Measurements from ENCODE around the gene PCDH9. TPM values are rescaled to one million over a fixed set of nuclear protein-coding genes. Genes with fewer than 3 reads are reported as not detected.

Gene PCDH9
- total and polyA plus RNA-seq, 10 of the 15 experiments (the other 5 are each of a cell fraction or from before 2014, with no cell fraction given) = 0.02 to 2.3 (median 0.05) TPM; not detected in 1

GRCh38 chr13:66528944-66529576 lies 701.1 kb downstream of the PCDH9 start:
- BruUV-seq (replicated peaks) = no TSS peak
- no peaks in the 10 kb centered on the region for H3K79me2 ChIP-seq (ENCODE audit: control insufficient read depth, insufficient read depth, low read length)
- no peaks in the 10 kb centered on the region for H4K20me1 ChIP-seq (ENCODE audit: control insufficient read depth, insufficient read depth)
- no peak overlapping the region for H3K9ac ChIP-seq (ENCODE audit: control insufficient read depth, insufficient read depth, low read length)
- H2AFZ ChIP-seq (ENCODE audit: control insufficient read depth, low read depth, low read length) = no peak overlapping the region
- no peaks in the 10 kb centered on the region for H3K4me1 ChIP-seq (ENCODE audit: control insufficient read depth, insufficient read depth, low read length)
- no peaks in the 10 kb centered on the region for H3K27me3 ChIP-seq (replicated peaks in 1 of 2; ENCODE audit: control insufficient read depth in 2 of 2, insufficient read depth in 2 of 2, low read length in 1 of 2)
- H3K9me3 ChIP-seq (replicated peaks; ENCODE audit: control insufficient read depth, insufficient read depth, low read length) = no peaks in the 10 kb centered on the region
- in situ Hi-C loops (cut with MboI) (no loop called here), intact Hi-C loops (cut with micrococcal nuclease; ENCODE audit: unreplicated experiment) (no loop called here)
- TF ChIP-seq BACH1 (IDR thresholded peaks at IDR 0.05; ENCODE audit: borderline replicate concordance) = no peak
- TF ChIP-seq ELK1 (IDR thresholded peaks at IDR 0.05; ENCODE audit: low read depth, low read length) = no peak
- TF ChIP-seq CBFB (IDR thresholded peaks at IDR 0.05; ENCODE audit: low read depth) = no peak
- TF ChIP-seq MTA3 (IDR thresholded peaks at IDR 0.05; ENCODE audit: borderline replicate concordance, low read length) = no peak
- no peak for TF ChIP-seq FOS (IDR thresholded peaks at IDR 0.05; ENCODE audit: borderline replicate concordance, extremely low read depth, insufficient read length)
- no peak for TF ChIP-seq RCOR1 (conservative IDR thresholded peaks at IDR 0.05; ENCODE audit: low read depth, low read length)
- TF ChIP-seq ZBTB33 (IDR thresholded peaks at IDR 0.05) = no peak
- ChIA-PET SMC1A (ENCODE audit: uncharacterized antibody, unreplicated experiment) (no interaction called here), CTCF (no interaction called here), POLR2A (no interaction called here), RAD21 (ENCODE audit: unreplicated experiment) (no interaction called here)
- no peak for DNase-seq (ENCODE audit: low read depth, low spot score)
- 41% methylated on average over 2 of the region's 2 CpGs for WGBS (ENCODE audit: insufficient coverage, insufficient replicate concordance, low lambda C conversion rate, missing lambda C conversion rate)
- no peak for FAIRE-seq
- no peaks in the 10 kb centered on the region for H3K36me3 ChIP-seq (ENCODE audit: control insufficient read depth in 2 of 2, insufficient read depth in 2 of 2, low read length in 1 of 2)
- ATAC-seq = no peak
- H3K27ac ChIP-seq (ENCODE audit: control insufficient read depth, insufficient read depth) = no peak overlapping the region
- H3K4me2 ChIP-seq (ENCODE audit: control insufficient read depth, insufficient read depth) = no peak overlapping the region
- H3K4me3 ChIP-seq = no peak overlapping the region
